Measurements from ENCODE around the gene CAPN10. TPM values are rescaled to one million over a fixed set of nuclear protein-coding genes. Genes with fewer than 3 reads are reported as not detected.

The CAPN10 gene
- total RNA-seq, 1 donor from 2014 or later: 31.2 TPM

- Histone ChIP-seq H3K36me3 (peaks cover 56% of the 10 kb centered on the region), H3K9me3 (replicated peaks) (no peaks in the 10 kb centered on the region), H3K4me1 (peaks cover 70% of the 10 kb centered on the region), H3K4me3 (peak overlapping the region; percentile 3), H3K27me3 (ENCODE audit: low read depth) (no peaks in the 10 kb centered on the region), H3K27ac (replicated peaks) (peak overlapping the region; percentile 89)
- DNase-seq: no peak
- peak; percentile 28 for TF ChIP-seq CTCF (IDR thresholded peaks at IDR 0.05; ENCODE audit: borderline replicate concordance)
- intact Hi-C loops (cut with micrococcal nuclease): no loop called here
Observed at GRCh38 chr2:240595381-240596079, 9.0 kb downstream of the CAPN10 start.

- H3K4me3 ChIP-seq: peak overlapping the region; percentile 44
- H3K27ac ChIP-seq (replicated peaks): peak overlapping the region; percentile 89
- H3K27me3 ChIP-seq (ENCODE audit: low read depth): no peaks in the 10 kb centered on the region
- intact Hi-C loops (cut with micrococcal nuclease): no loop called here
- TF ChIP-seq CTCF (IDR thresholded peaks at IDR 0.05; ENCODE audit: borderline replicate concordance): no peak
- peaks cover 50% of the 10 kb centered on the region for H3K36me3 ChIP-seq
- no peaks in the 10 kb centered on the region for H3K9me3 ChIP-seq (replicated peaks)
- DNase-seq: peak; percentile 58
- H3K4me1 ChIP-seq: peaks cover 64% of the 10 kb centered on the region
Observed at GRCh38 chr2:240596080-240596460, 9.5 kb downstream of the CAPN10 start.

- TF ChIP-seq CTCF (IDR thresholded peaks at IDR 0.05; ENCODE audit: borderline replicate concordance): no peak
- DNase-seq: peak; percentile 78
- Histone ChIP-seq H3K4me3 (peak overlapping the region; percentile 44), H3K27ac (replicated peaks) (peak overlapping the region; percentile 89), H3K9me3 (replicated peaks) (no peaks in the 10 kb centered on the region), H3K4me1 (peaks cover 60% of the 10 kb centered on the region), H3K27me3 (ENCODE audit: low read depth) (no peaks in the 10 kb centered on the region), H3K36me3 (peaks cover 46% of the 10 kb centered on the region)
- intact Hi-C loops (cut with micrococcal nuclease): no loop called here
Observed at GRCh38 chr2:240596491-240596931, 10.0 kb downstream of the CAPN10 start.

GRCh38 chr2:240597054-240597418, 10.5 kb downstream of the CAPN10 start:
- peaks cover 41% of the 10 kb centered on the region for H3K36me3 ChIP-seq
- H3K27me3 ChIP-seq (ENCODE audit: low read depth): no peaks in the 10 kb centered on the region
- TF ChIP-seq CTCF (IDR thresholded peaks at IDR 0.05; ENCODE audit: borderline replicate concordance): no peak
- peak overlapping the region; percentile 89 for H3K27ac ChIP-seq (replicated peaks)
- peak overlapping the region; percentile 44 for H3K4me3 ChIP-seq
- peak; percentile 15 for DNase-seq
- intact Hi-C loops (cut with micrococcal nuclease): no loop called here
- H3K4me1 ChIP-seq: peaks cover 55% of the 10 kb centered on the region
- no peaks in the 10 kb centered on the region for H3K9me3 ChIP-seq (replicated peaks)

GRCh38 chr2:240597419-240598181, 11.1 kb downstream of the CAPN10 start:
- Histone ChIP-seq H3K36me3 (peaks cover 35% of the 10 kb centered on the region), H3K27ac (replicated peaks) (peak overlapping the region; percentile 89)
- intact Hi-C loops (cut with micrococcal nuclease): no loop called here

More at GRCh38 chr2:240597419-240598181, 11.1 kb downstream of the CAPN10 start:
- Histone ChIP-seq H3K27me3 (ENCODE audit: low read depth) (no peaks in the 10 kb centered on the region), H3K4me3 (peak overlapping the region; percentile 44), H3K4me1 (peaks cover 49% of the 10 kb centered on the region), H3K9me3 (replicated peaks) (no peaks in the 10 kb centered on the region)
- no peak for DNase-seq
- TF ChIP-seq CTCF (IDR thresholded peaks at IDR 0.05; ENCODE audit: borderline replicate concordance): no peak
